ENCODE measurements around the gene MRPL33. TPM values are rescaled to one million over a fixed set of nuclear protein-coding genes. Genes with fewer than 3 reads are reported as not detected.

Gene MRPL33
- 276 and 290 TPM in 2 replicates for polyA plus RNA-seq (2013)

- Histone ChIP-seq H3K23ac (ENCODE audit: low read length) (no peak within 1 kb of the TSS), H3K9me3 (ENCODE audit: insufficient read depth, low read depth, low read length) (no peaks in the 10 kb centered on the region), H3K79me2 (ENCODE audit: control insufficient read depth, insufficient read depth, low read length, poor library complexity) (peaks cover 6% of the 10 kb centered on the region), H3K18ac (ENCODE audit: low read length) (peak within 1 kb of the TSS; percentile 99), H2BK12ac (ENCODE audit: low read length) (no peak within 1 kb of the TSS), H4K12ac (ENCODE audit: low read depth, low read length) (peak within 1 kb of the TSS; percentile 99), H2BK120ac (ENCODE audit: insufficient read depth, low read length, poor library complexity) (peak within 1 kb of the TSS; percentile 89), H3K4me1 (ENCODE audit: control insufficient read depth in 1 of 2, insufficient read depth in 2 of 2, low read length in 2 of 2) (peaks cover 0 to 5% of the 10 kb centered on the region in 2 experiments), H3K36me3 (ENCODE audit: control insufficient read depth in 1 of 2, insufficient read depth in 2 of 2, low read length in 2 of 2) (peaks cover 2 to 3% of the 10 kb centered on the region in 2 experiments), H2AFZ (ENCODE audit: insufficient read depth, low read length, poor library complexity) (peak within 1 kb of the TSS; percentile 99), H3K4ac (ENCODE audit: low read depth, low read length) (peak within 1 kb of the TSS; percentile 96), H4K8ac (ENCODE audit: low read depth, low read length) (peak within 1 kb of the TSS; percentile 100), H3K4me2 (ENCODE audit: low read length) (peak within 1 kb of the TSS; percentile 70), H2BK5ac (ENCODE audit: low read depth, low read length, poor library complexity) (peak within 1 kb of the TSS; percentile 99), H3K79me1 (ENCODE audit: low read length) (peaks cover 11% of the 10 kb centered on the region), H3K9ac (ENCODE audit: low read length) (peak within 1 kb of the TSS; percentile 97), H2AK5ac (ENCODE audit: low read length) (peak within 1 kb of the TSS; percentile 39), H4K91ac (ENCODE audit: low read depth, low read length) (peak within 1 kb of the TSS; percentile 99), H3K27ac (ENCODE audit: low read depth, low read length) (peak within 1 kb of the TSS; percentile 90), H3K4me3 (ENCODE audit: low read depth, low read length) (peak within 1 kb of the TSS; percentile 97), H3K27me3 (ENCODE audit: insufficient read depth, low read length) (no peaks in the 10 kb centered on the region), H3K14ac (ENCODE audit: low read length) (peak within 1 kb of the TSS; percentile 96)
- DNase-seq: peak; percentile 92 to 93
- WGBS (ENCODE audit: extremely low coverage, insufficient coverage, insufficient read length): no CpG with 5 or more reads among the region's 48 CpGs
Measured at GRCh38 chr2:27771548-27772335, at the start of gene MRPL33. Gene MRPL33, plus strand, starts transcription at chr2:27771719. Its CDS starts 59 bp downstream, at chr2:27771778.

GRCh38 chr2:27721884-27722485, 49.5 kb upstream of the MRPL33 start:
- Histone ChIP-seq H4K8ac (ENCODE audit: low read depth, low read length) (no peak overlapping the region), H2BK5ac (ENCODE audit: low read depth, low read length, poor library complexity) (no peak overlapping the region), H3K9ac (ENCODE audit: low read length) (no peak overlapping the region), H3K36me3 (ENCODE audit: control insufficient read depth in 1 of 2, insufficient read depth in 2 of 2, low read length in 2 of 2) (no peaks in the 10 kb centered on the region), H3K79me2 (ENCODE audit: control insufficient read depth, insufficient read depth, low read length, poor library complexity) (no peaks in the 10 kb centered on the region), H3K18ac (ENCODE audit: low read length) (no peak overlapping the region), H3K27ac (ENCODE audit: low read depth, low read length) (no peak overlapping the region), H3K4me2 (ENCODE audit: low read length) (no peak overlapping the region), H2AK5ac (ENCODE audit: low read length) (no peak overlapping the region), H3K79me1 (ENCODE audit: low read length) (no peaks in the 10 kb centered on the region), H3K4me3 (ENCODE audit: low read depth, low read length) (no peak overlapping the region), H2BK12ac (ENCODE audit: low read length) (no peak overlapping the region), H3K9me3 (ENCODE audit: insufficient read depth, low read depth, low read length) (no peaks in the 10 kb centered on the region), H3K23ac (ENCODE audit: low read length) (peak overlapping the region; percentile 49), H3K27me3 (ENCODE audit: insufficient read depth, low read length) (no peaks in the 10 kb centered on the region), H2AFZ (ENCODE audit: insufficient read depth, low read length, poor library complexity) (no peak overlapping the region), H3K4me1 (ENCODE audit: control insufficient read depth in 1 of 2, insufficient read depth in 2 of 2, low read length in 2 of 2) (peaks cover 0 to 2% of the 10 kb centered on the region in 2 experiments), H2BK120ac (ENCODE audit: insufficient read depth, low read length, poor library complexity) (no peak overlapping the region), H3K14ac (ENCODE audit: low read length) (no peak overlapping the region), H3K4ac (ENCODE audit: low read depth, low read length) (no peak overlapping the region), H4K91ac (ENCODE audit: low read depth, low read length) (no peak overlapping the region), H4K12ac (ENCODE audit: low read depth, low read length) (no peak overlapping the region)
- no CpG with 5 or more reads among the region's 2 CpGs for WGBS (ENCODE audit: extremely low coverage, insufficient coverage, insufficient read length)
- no peak for DNase-seq

- Histone ChIP-seq H3K14ac (ENCODE audit: low read length) (no peak overlapping the region), H3K23ac (ENCODE audit: low read length) (no peak overlapping the region), H4K8ac (ENCODE audit: low read depth, low read length) (no peak overlapping the region), H3K4ac (ENCODE audit: low read depth, low read length) (no peak overlapping the region), H2BK120ac (ENCODE audit: insufficient read depth, low read length, poor library complexity) (no peak overlapping the region), H4K12ac (ENCODE audit: low read depth, low read length) (no peak overlapping the region), H3K4me3 (ENCODE audit: low read depth, low read length) (no peak overlapping the region), H4K91ac (ENCODE audit: low read depth, low read length) (no peak overlapping the region), H3K79me1 (ENCODE audit: low read length) (no peaks in the 10 kb centered on the region), H3K4me2 (ENCODE audit: low read length) (no peak overlapping the region), H3K36me3 (ENCODE audit: control insufficient read depth in 1 of 2, insufficient read depth in 2 of 2, low read length in 2 of 2) (no peaks in the 10 kb centered on the region), H3K4me1 (ENCODE audit: control insufficient read depth in 1 of 2, insufficient read depth in 2 of 2, low read length in 2 of 2) (peaks cover 3 to 4% of the 10 kb centered on the region in 2 experiments), H2BK12ac (ENCODE audit: low read length) (peak overlapping the region; percentile 46), H2BK5ac (ENCODE audit: low read depth, low read length, poor library complexity) (no peak overlapping the region), H3K79me2 (ENCODE audit: control insufficient read depth, insufficient read depth, low read length, poor library complexity) (no peaks in the 10 kb centered on the region), H2AFZ (ENCODE audit: insufficient read depth, low read length, poor library complexity) (peak overlapping the region; percentile 19), H3K9ac (ENCODE audit: low read length) (no peak overlapping the region), H3K9me3 (ENCODE audit: insufficient read depth, low read depth, low read length) (no peaks in the 10 kb centered on the region), H2AK5ac (ENCODE audit: low read length) (no peak overlapping the region), H3K27ac (ENCODE audit: low read depth, low read length) (no peak overlapping the region), H3K27me3 (ENCODE audit: insufficient read depth, low read length) (no peaks in the 10 kb centered on the region), H3K18ac (ENCODE audit: low read length) (no peak overlapping the region)
- peak; percentile 61 to 80 for DNase-seq
- WGBS (ENCODE audit: extremely low coverage, insufficient coverage, insufficient read length): no CpG with 5 or more reads among the region's 11 CpGs
Measured at GRCh38 chr2:27723372-27724144, 48.0 kb upstream of the MRPL33 start.

- no CpG with 5 or more reads among the region's 3 CpGs for WGBS (ENCODE audit: extremely low coverage, insufficient coverage, insufficient read length)
- no peak overlapping the region for H3K9ac ChIP-seq (ENCODE audit: low read length)
- H3K23ac ChIP-seq (ENCODE audit: low read length): no peak overlapping the region
- no peak overlapping the region for H3K4ac ChIP-seq (ENCODE audit: low read depth, low read length)
- H4K8ac ChIP-seq (ENCODE audit: low read depth, low read length): no peak overlapping the region
- no peak overlapping the region for H3K27ac ChIP-seq (ENCODE audit: low read depth, low read length)
- no peak overlapping the region for H4K12ac ChIP-seq (ENCODE audit: low read depth, low read length)
- no peaks in the 10 kb centered on the region for H3K9me3 ChIP-seq (ENCODE audit: insufficient read depth, low read depth, low read length)
- H3K79me2 ChIP-seq (ENCODE audit: control insufficient read depth, insufficient read depth, low read length, poor library complexity): no peaks in the 10 kb centered on the region
- H3K36me3 ChIP-seq (ENCODE audit: control insufficient read depth in 1 of 2, insufficient read depth in 2 of 2, low read length in 2 of 2): no peaks in the 10 kb centered on the region
- peak overlapping the region; percentile 55 for H2AFZ ChIP-seq (ENCODE audit: insufficient read depth, low read length, poor library complexity)
- H3K18ac ChIP-seq (ENCODE audit: low read length): no peak overlapping the region
- no peak overlapping the region for H3K4me2 ChIP-seq (ENCODE audit: low read length)
- H2BK120ac ChIP-seq (ENCODE audit: insufficient read depth, low read length, poor library complexity): no peak overlapping the region
- no peak for DNase-seq
- no peak overlapping the region for H3K4me3 ChIP-seq (ENCODE audit: low read depth, low read length)
- H2BK5ac ChIP-seq (ENCODE audit: low read depth, low read length, poor library complexity): no peak overlapping the region
- no peak overlapping the region for H3K14ac ChIP-seq (ENCODE audit: low read length)
- no peak overlapping the region for H2BK12ac ChIP-seq (ENCODE audit: low read length)
- no peaks in the 10 kb centered on the region for H3K27me3 ChIP-seq (ENCODE audit: insufficient read depth, low read length)
- H4K91ac ChIP-seq (ENCODE audit: low read depth, low read length): no peak overlapping the region
- no peaks in the 10 kb centered on the region for H3K79me1 ChIP-seq (ENCODE audit: low read length)
- H3K4me1 ChIP-seq (ENCODE audit: control insufficient read depth in 1 of 2, insufficient read depth in 2 of 2, low read length in 2 of 2): peaks cover 6 to 8% of the 10 kb centered on the region in 2 experiments
- peak overlapping the region; percentile 34 for H2AK5ac ChIP-seq (ENCODE audit: low read length)
Measured at GRCh38 chr2:27724191-27724590, 47.3 kb upstream of the MRPL33 start.

All from trophoblast cell (in vitro differentiated cells and primary cell).